ENCODE data around the gene ZNF620.

- TF ChIP-seq POLR2A (IDR thresholded peaks at IDR 0.05; ENCODE audit: low read length) (peak; percentile 67), GATA1 (IDR thresholded peaks at IDR 0.05; ENCODE audit: low read depth, low read length) (no peak)
Measured at GRCh38 chr3:40476478-40477470, 29.1 kb upstream of the ZNF620 start, which contains the start of gene ZNF619.

All from erythroblast (primary cell).